ENCODE data around the gene ZNF618. TPM values are rescaled to one million over a fixed set of nuclear protein-coding genes. Genes with fewer than 3 reads are reported as not detected.

The ZNF618 gene
- total RNA-seq, 1 donor from 2014 or later: 10.2 TPM

DNA sequence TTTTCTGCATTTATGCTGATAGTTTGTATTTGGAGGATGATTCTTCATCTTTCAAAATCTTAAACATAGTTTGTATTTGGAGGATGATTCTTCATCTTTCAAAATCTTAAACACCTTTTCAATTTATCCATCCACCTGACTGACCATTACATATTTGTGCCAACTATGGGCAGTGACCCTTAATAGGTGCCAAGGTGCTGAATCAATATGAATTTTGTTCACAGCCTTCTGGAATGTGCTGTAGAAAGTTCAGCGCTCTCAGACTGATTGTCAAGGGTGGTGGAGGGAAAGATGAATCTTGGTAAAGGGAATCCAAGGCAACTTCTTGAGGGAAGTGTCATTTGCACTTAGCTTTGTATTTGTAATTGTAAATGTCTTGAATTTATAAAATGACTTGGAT is 18.1 kb downstream of the ZNF618 start:
- Histone ChIP-seq H3K27me3 (ENCODE audit: low read depth) (no peaks in the 10 kb centered on the region), H3K4me3 (no peak overlapping the region), H3K36me3 (no peaks in the 10 kb centered on the region), H3K4me1 (peaks cover 5% of the 10 kb centered on the region), H3K27ac (no peak overlapping the region), H3K9me3 (peaks cover 5% of the 10 kb centered on the region)
- intact Hi-C loops (cut with DNase I): no loop called here
- TF ChIP-seq, protein P1, sequence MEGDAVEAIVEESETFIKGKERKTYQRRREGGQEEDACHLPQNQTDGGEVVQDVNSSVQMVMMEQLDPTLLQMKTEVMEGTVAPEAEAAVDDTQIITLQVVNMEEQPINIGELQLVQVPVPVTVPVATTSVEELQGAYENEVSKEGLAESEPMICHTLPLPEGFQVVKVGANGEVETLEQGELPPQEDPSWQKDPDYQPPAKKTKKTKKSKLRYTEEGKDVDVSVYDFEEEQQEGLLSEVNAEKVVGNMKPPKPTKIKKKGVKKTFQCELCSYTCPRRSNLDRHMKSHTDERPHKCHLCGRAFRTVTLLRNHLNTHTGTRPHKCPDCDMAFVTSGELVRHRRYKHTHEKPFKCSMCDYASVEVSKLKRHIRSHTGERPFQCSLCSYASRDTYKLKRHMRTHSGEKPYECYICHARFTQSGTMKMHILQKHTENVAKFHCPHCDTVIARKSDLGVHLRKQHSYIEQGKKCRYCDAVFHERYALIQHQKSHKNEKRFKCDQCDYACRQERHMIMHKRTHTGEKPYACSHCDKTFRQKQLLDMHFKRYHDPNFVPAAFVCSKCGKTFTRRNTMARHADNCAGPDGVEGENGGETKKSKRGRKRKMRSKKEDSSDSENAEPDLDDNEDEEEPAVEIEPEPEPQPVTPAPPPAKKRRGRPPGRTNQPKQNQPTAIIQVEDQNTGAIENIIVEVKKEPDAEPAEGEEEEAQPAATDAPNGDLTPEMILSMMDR (IDR thresholded peaks at IDR 0.05): no peak
- DNase-seq (no peak), ATAC-seq (no peak)

DNA sequence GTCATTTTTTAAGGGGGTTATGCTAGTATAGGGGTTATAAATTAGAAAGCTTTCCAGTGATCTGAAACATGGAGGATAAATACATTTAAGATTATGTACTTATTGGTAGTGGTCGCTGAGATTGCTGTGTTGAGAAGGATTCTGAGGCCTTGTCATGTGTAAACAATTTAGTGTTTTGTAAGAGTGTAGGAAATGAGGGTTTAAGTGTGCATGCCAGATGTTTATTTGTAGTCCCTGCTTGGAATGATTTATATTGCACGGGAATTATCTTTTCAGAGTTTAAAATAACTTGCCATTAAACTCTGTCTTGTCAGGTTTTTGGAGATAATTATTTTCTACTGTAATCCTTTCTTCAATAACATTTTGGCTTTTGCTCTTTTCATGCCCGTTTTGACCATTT is 19.4 kb downstream of the ZNF618 start:
- peaks cover 4% of the 10 kb centered on the region for H3K9me3 ChIP-seq
- no peak overlapping the region for H3K4me3 ChIP-seq
- ATAC-seq (no peak), DNase-seq (no peak)
- no peaks in the 10 kb centered on the region for H3K27me3 ChIP-seq (ENCODE audit: low read depth)
- H3K4me1 ChIP-seq: peaks cover 5% of the 10 kb centered on the region
- TF ChIP-seq, protein P1 (IDR thresholded peaks at IDR 0.05): no peak
- no peak overlapping the region for H3K27ac ChIP-seq
- no peaks in the 10 kb centered on the region for H3K36me3 ChIP-seq
- intact Hi-C loops (cut with DNase I): no loop called here

DNA sequence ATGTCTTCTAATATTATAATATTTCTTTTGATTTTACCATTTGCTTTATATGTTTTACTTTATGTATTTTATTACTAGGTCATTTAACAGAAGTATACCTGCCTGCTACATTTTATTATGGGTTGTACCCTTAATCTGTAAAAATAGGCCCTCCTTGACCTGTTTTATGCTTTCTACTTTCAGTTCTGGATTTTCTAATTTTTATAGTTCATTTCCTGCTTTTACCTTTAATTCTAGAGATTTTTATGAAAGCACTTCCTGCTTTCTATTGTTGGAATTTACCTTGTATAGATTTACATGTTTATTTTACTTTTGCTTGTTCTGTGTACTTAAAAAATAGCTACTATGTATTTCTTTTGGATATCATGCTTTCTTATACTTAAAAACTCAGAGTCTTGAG is 20.6 kb downstream of the ZNF618 start:
- H3K36me3 ChIP-seq: no peaks in the 10 kb centered on the region
- intact Hi-C loops (cut with DNase I): no loop called here

DNA sequence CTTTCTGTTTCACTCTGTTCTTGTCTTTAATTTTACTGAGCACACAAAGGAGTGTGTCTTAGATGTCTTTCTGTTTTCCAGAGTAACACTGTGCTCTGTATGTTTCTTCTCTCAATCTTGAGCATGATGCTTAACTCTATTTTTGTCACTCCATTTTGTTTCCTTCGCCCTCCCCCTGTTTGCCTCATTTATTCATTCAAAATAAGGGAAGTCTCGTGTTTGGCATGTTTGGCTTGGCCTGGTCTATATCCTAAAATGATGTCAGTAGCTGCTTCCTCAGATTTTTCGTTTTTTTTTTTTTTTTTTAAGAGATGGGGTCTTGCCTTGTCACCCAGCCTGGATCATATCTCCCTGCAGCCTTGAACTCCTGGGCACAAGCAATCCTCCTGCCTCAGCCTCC is 22.0 kb downstream of the ZNF618 start:
- DNase-seq (no peak), ATAC-seq (no peak)
- H3K27me3 ChIP-seq (ENCODE audit: low read depth): no peaks in the 10 kb centered on the region
- no peak overlapping the region for H3K4me3 ChIP-seq
- H3K4me1 ChIP-seq: peaks cover 5% of the 10 kb centered on the region
- TF ChIP-seq, protein P1 (IDR thresholded peaks at IDR 0.05): no peak
- no peak overlapping the region for H3K27ac ChIP-seq
- peaks cover under 1% of the 10 kb centered on the region for H3K9me3 ChIP-seq
- no peaks in the 10 kb centered on the region for H3K36me3 ChIP-seq
- intact Hi-C loops (cut with DNase I): no loop called here

More for the DNA sequence above, 20.6 kb downstream of the ZNF618 start:
- TF ChIP-seq, protein P1 (IDR thresholded peaks at IDR 0.05): no peak
- no peak for ATAC-seq
- Histone ChIP-seq H3K27me3 (ENCODE audit: low read depth) (no peaks in the 10 kb centered on the region), H3K4me3 (no peak overlapping the region), H3K4me1 (peaks cover 5% of the 10 kb centered on the region), H3K27ac (no peak overlapping the region), H3K9me3 (no peaks in the 10 kb centered on the region)
- DNase-seq: no peak

DNA sequence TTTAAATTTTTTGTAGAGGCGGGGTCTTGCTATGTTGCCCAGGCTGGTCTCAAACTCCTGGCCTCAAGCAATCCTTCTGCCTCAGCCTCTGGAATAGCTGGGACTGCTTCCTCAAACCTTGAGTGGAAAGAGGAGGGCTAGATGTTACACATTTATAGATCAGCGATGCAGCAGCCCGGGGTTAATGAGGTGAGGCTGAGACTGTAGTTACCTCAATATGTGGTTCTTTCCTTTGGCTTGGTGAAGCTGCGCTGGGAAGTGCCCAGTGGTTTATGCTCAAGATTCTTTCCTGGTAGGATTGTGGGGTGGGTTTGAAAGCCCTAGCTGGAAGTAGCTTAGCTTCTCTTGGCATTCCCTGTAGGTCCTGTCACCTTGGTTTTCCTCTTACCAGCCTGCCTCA is 22.5 kb downstream of the ZNF618 start:
- DNase-seq: no peak
- H3K4me3 ChIP-seq: no peak overlapping the region
- H3K4me1 ChIP-seq: peaks cover 5% of the 10 kb centered on the region
- TF ChIP-seq, protein P1 (IDR thresholded peaks at IDR 0.05): no peak
- no peak for ATAC-seq
- no peaks in the 10 kb centered on the region for H3K36me3 ChIP-seq
- H3K27ac ChIP-seq: no peak overlapping the region
- no peaks in the 10 kb centered on the region for H3K27me3 ChIP-seq (ENCODE audit: low read depth)
- H3K9me3 ChIP-seq: peaks cover 5% of the 10 kb centered on the region
- intact Hi-C loops (cut with DNase I): no loop called here

DNA sequence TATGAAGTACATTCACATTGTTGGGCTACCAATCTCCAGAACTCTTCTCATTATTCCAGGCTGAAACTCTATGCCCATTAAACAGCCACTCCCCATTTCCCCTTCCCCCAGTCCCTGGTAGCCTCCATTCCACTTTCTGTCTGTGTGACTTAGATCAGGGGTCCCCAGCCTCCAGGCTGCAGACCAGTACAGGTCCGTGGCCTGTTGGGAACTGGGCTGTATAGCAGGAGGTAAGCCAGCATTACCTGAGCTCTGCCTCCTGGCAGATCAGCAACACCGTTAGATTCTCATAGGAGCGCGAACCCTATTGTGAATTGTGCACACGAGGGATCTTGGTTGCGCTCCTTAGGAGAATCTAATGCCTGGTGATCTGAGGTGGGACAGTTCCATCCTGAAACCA is 23.1 kb downstream of the ZNF618 start:
- intact Hi-C loops (cut with DNase I): no loop called here
- Histone ChIP-seq H3K27ac (no peak overlapping the region), H3K4me3 (no peak overlapping the region), H3K27me3 (ENCODE audit: low read depth) (no peaks in the 10 kb centered on the region), H3K4me1 (peaks cover 5% of the 10 kb centered on the region), H3K36me3 (no peaks in the 10 kb centered on the region), H3K9me3 (peaks cover 10% of the 10 kb centered on the region)
- ATAC-seq: no peak
- DNase-seq: no peak
- TF ChIP-seq, protein P1 (IDR thresholded peaks at IDR 0.05): no peak

All from lower lobe of right lung (tissue), 2 donors.